ENCODE measurements around the gene PCP4.

The PCP4 gene

GRCh38 chr21:39972976-39973770 lies 105.9 kb downstream of the PCP4 start:
- DNase-seq (ENCODE audit: low spot score): no peak

DNA sequence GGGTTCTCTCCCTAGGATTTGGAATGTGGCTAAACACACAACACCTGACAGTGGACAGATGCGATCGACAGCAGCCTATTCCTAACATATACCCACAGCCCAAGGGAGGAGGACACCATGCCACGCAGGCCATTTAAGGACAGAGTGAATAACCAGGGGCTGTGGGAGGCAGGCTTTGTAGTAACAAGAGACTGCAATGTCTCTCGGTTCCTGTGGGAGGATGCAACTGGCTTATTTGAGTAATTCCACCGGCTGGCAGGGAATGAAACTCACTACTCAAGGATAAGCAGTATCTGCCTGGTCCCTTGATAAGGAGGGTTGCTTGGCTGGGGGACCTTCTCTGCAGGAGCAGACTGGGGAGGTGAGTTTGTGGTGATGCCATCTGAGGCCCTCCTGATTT lies 109.6 kb downstream of the PCP4 start:
- DNase-seq (ENCODE audit: low spot score): no peak
